GM12892 (cell line): ENCODE results near the gene S100G.

Experiments used
- DNase-seq: peaks from one replicate; pipeline ENCODE4 v3.0.0; 2011; ENCODE audit not compliant: insufficient read length
- FAIRE-seq: peaks from 2 replicates; lab custom pipeline; 2011; peaks lifted over from hg19 to GRCh38; lab: Jason Lieb, UNC
- POLR2A ChIP-seq: IDR thresholded peaks from 2 replicates; pipeline ENCODE4 v1.6.1; 2011; ENCODE audit warnings: low read depth, low read length, control low read depth
- POLR2AphosphoS5 ChIP-seq: IDR thresholded peaks from 2 replicates; pipeline ENCODE4 v1.6.1; 2011; ENCODE audit warnings: low read depth, low read length, control low read depth
- TAF1 ChIP-seq: IDR thresholded peaks from 2 replicates; pipeline ENCODE4 v1.6.1; 2011; ENCODE audit warnings: low read depth, mild to moderate bottlenecking, control low read depth, low read length, borderline replicate concordance

S100G gene

GRCh38 chrX:16687514-16687913 is 37.6 kb downstream of the S100G start:
- no peak for TF ChIP-seq TAF1
- TF ChIP-seq POLR2A = no peak
- no peak for TF ChIP-seq POLR2AphosphoS5
- DNase-seq (no peak), FAIRE-seq (no peak)

- DNase-seq = peak; percentile 29
- TF ChIP-seq POLR2A (no peak), POLR2AphosphoS5 (no peak), TAF1 (no peak)
- FAIRE-seq = peak; percentile 91
These were observed 45.2 kb downstream of the S100G start for GRCh38 chrX:16695079-16695676.

GRCh38 chrX:16696956-16697355 is 47.0 kb downstream of the S100G start:
- DNase-seq (no peak), FAIRE-seq (no peak)
- no peak for TF ChIP-seq TAF1
- no peak for TF ChIP-seq POLR2A
- TF ChIP-seq POLR2AphosphoS5 = no peak

GRCh38 chrX:16699389-16699788 is 49.4 kb downstream of the S100G start:
- no peak for DNase-seq
- no peak for TF ChIP-seq POLR2A
- TF ChIP-seq POLR2AphosphoS5 = no peak
- no peak for TF ChIP-seq TAF1

GRCh38 chrX:16700734-16701133 is 50.8 kb downstream of the S100G start:
- DNase-seq = no peak
- TF ChIP-seq POLR2AphosphoS5 (no peak), TAF1 (no peak), POLR2A (no peak)
- FAIRE-seq = no peak

More at GRCh38 chrX:16699389-16699788, 49.4 kb downstream of the S100G start:
- peak; percentile 33 for FAIRE-seq

GRCh38 chrX:16702700-16703599 is 53.0 kb downstream of the S100G start:
- no peak for DNase-seq
- FAIRE-seq = peak; percentile 33
- TF ChIP-seq POLR2AphosphoS5 (no peak), POLR2A (no peak), TAF1 (no peak)
